LoVo (cell line): ENCODE measurements around the gene TMTC3.
A peak's percentile ranks its signal among the peaks of the same experiment; 100 is the strongest.
"Not testable (repeated sequence)": the region's sequence is repeated elsewhere in the genome, so short reads cannot be mapped to it uniquely, and the experiment has no call there.

Experiments used
- DNase-seq: peaks from one replicate; pipeline ENCODE4 v3.0.0-alpha.2; 2016; ENCODE audit warnings: low spot score

TMTC3 gene

DNA sequence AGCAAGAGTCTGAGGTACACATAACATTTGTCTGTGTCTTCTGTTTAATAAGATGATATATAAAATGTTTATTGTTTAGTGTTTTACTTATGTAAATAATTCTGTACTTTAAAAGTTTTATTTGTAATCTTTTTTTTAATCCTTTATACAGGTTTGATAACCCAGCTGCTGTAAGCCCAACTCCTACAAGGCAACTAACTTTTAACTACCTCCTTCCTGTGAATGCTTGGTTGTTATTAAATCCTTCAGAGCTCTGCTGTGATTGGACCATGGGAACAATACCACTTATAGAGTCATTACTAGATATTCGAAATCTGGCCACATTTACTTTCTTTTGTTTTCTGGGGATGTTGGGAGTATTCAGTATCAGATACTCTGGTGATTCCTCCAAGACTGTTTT, 24.1 kb downstream of the TMTC3 start:
- DNase-seq: no peak

DNA sequence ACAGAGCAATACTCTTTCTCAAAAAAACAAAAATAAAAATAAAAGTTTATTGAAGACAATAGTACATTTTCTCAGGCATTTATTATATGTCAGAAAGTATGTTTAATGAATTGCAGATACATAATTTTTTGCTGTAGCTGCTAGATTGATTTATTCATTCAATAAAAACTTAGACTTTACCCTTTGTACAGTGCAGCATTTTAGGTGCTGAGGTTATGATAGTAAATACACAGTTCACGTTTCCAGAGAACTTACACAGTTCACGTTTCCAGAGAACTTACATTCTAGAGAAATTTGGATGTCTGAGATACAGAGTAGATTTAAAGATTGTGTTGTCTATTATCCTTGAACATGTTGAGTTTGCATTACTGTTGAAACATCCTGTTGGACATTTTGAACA, 25.3 kb downstream of the TMTC3 start:
- DNase-seq: no peak

DNA sequence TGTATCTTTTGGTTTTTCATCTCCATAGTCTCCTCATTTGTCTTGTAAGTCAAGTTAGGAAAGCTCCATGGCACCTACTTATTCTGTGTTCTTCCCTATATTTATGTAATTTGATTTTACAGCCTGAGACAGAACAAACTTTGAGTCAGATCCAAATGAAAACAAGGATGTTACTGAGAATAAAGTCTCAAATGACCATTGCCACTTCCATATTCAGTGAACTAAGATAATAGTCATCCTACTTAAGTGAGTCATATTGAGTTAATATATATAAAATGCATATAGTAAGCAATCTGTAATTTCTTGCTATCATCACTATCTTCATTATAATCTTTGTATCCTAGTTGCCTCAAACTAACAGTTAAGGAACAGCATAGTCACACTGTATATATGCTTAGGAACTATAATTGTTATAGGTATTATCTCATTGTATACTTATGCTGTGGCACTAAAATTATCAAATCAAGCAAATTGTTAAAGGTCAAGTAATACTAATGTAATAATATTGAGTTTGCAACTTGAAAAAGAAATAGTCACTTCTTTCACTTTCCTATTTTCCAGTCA, 30.8 kb downstream of the TMTC3 start:
- DNase-seq: no peak

DNA sequence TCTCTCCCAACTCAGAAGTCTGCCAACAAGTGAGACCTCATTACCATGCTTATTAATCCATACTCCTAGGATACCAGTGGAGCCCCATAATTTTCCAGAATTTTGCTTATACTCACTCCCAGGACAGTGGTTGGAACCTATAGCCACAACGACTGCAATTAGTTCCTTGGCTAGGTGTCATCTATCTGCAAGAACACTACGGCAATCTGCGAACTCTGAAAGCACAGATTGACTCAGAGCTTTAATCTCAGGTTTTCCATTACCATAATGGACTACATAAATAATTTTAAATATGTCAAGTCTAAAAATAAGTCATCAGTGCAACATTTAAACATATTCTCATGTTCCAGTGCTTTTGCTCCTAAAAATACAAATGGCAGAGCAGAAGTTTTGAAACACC, 33.4 kb downstream of the TMTC3 start:
- no peak for DNase-seq

DNA sequence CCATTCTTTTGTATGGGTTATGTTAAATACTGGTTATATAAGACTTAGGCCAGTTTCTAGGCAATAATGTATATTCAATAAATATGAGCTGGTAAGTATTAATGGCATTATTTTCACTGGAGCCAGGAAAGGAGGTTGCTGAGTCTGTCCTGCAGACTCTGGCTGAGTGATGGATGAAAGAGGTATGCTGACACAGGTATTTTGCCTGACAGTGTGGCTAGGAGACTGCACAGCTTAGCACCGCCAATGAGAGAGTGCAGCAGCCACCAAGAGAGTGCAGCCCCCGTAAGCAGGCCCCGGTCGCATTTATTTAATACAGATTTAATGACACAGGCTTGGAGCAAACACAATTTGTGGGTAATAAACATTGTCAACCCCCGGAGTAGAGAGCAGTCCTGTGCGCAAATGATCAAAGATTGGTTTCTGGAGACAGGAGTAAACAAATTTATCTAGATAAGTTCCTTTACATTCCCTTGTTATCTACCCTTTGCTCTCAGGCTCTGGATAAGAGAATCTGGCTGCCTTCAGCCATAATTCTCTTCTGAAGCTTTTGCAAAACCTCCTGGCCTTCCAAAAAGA, 37.4 kb downstream of the TMTC3 start:
- DNase-seq: no peak

DNA sequence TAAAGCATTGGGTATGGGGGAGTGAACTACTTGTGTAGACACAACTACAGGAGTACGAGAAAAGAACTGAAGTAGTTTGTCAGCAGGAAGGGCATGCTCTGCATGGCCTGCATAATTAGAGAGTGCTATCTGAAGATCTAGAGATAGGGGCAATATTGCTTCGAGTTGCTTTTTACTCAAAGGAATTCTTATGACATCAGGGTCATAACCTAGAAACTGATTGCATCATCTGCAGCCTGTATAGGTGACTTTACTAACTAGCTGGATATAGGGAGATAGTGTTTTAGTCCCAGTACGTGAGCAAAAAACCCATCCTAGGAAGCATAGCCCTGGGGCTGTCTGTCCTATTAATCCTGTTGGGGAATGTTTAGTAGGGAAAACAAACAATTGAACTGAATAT, 39.8 kb downstream of the TMTC3 start:
- DNase-seq: peak; percentile 48

DNA sequence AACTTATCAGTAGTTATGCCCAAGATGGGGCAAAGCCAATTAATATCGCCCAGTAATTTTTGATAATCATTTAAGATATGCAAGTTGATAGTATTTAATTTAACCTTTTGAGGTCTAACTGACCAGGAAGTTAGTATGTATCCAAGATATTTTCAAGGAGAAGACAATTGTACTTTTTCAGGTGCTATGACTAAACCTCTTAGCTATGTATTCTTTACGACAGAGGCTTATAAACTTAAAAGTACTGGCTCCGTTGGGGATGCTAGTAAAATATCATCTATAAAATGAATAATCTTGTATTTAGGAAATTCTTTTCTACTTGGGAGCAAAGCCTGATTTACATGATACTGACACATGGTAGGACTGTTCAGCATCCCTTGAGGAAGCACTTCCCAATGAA, 40.3 kb downstream of the TMTC3 start:
- peak; percentile 47 for DNase-seq

DNA sequence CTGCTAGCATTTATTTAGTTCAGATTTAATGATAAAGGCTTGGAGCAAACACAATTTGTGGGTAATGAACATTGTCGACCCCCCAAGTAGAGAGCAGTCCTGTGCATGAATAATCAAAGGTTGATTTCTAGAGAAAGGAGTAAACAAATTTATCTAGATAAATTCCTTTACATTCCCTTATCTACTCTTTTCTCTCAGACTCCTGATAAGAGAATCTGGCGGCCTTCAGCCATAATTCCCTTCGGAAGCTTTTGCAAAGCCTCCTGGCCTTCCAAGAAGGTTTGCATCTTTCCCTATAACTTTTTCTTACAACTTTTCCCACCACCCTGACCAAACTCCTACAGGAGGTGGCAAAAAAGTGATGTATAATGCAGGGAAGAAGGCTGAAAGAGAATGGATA, 42.1 kb downstream of the TMTC3 start:
- no peak for DNase-seq

DNA sequence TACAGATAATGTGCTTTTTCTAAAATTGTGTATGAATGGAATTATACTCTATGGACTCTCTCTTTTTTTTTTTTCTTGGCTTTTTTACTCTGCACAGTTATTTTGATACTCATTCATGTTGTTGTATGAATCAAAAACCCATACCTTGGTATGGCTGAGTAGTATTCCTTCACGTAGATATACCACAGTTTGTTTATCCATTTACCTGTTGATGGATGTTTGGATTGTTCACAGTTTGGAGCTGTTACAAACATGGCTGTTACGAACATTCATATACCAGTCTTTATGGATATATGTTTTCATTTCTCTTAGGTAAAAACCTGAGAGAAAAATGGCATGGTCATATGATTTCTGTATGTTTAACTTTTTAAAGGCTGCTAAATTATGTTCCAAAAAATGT, 43.2 kb downstream of the TMTC3 start:
- no peak for DNase-seq

DNA sequence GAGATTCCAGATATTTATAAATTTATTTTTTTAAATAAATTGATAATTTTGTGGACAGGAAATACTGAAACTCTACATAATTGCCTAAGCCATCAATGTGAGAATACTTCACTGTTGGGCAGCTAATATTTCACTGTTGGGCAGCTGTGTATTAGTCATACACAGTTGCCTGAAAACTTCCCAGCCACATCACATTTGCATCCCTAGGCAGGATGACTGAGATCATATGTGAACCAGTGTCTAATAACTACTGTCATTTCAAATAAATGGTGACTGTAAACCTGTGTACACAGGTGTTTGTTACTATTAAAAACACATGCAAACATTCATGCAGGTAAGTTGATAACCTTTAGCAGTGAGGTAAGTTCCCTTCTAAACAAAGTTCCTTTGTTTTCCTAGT, 43.9 kb downstream of the TMTC3 start:
- DNase-seq: peak; percentile 38

DNA sequence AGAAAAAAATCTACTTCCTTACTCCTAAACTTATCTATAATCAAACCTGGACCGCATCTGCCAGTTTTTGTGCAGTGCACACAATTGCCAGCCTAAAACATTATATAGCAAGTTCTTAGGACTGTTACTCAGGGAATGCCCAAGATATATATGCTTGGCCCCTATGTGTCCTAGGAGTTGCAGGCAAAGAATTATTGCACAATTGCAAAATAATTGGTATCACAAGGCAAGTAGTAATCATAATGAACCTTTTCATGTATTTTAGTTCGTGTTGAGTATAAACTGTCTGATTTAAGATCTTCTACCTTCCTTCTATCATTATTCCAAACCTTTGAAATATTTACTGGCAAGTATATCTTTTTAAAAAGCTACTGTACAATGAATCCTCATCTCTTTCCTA, 45.5 kb downstream of the TMTC3 start:
- no peak for DNase-seq

DNA sequence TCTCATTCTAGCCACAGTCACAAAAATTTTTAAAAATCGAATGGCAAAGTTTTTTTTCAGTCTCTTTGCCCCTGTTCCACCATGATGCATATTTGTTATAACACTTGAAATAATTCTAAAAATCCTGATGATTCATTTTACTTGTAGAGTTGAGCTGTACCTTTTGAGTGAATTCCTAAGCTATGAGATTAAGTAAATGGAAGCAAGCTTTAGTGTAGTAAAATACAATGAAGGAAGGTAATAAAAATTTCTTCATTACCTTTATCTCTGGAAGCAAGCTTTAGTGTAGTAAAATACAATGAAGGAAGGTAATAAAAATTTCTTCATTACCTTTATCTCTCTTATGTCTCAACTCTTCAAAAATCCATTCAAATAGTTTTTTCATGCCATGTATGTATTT, 46.1 kb downstream of the TMTC3 start:
- peak; percentile 55 for DNase-seq

DNA sequence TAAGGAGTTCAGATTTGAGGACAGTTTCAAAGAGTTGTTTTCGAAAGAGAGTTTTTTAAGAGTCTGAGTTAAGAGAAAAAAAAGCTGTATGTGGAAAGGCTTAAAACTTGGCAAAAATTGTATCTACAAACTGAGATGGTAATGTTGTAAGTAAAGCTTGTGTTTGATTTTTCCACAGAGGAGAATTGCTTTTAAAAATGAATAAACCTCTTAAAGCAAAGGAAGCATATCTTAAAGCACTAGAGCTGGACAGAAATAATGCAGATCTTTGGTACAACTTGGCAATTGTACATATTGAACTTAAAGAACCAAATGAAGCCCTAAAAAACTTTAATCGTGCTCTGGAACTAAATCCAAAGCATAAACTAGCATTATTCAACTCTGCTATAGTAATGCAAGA, 50.3 kb downstream of the TMTC3 start:
- DNase-seq: no peak

DNA sequence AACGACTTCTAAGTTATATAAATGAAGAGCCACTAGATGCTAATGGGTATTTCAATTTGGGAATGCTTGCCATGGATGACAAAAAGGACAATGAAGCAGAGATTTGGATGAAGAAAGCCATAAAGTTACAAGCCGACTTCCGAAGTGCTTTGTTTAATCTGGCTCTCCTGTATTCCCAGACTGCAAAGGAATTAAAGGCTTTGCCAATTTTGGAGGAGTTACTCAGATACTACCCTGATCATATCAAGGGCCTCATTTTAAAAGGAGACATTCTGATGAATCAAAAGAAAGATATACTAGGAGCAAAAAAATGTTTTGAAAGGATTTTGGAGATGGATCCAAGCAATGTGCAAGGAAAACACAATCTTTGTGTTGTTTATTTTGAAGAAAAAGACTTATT, 52.8 kb downstream of the TMTC3 start:
- DNase-seq: no peak

DNA sequence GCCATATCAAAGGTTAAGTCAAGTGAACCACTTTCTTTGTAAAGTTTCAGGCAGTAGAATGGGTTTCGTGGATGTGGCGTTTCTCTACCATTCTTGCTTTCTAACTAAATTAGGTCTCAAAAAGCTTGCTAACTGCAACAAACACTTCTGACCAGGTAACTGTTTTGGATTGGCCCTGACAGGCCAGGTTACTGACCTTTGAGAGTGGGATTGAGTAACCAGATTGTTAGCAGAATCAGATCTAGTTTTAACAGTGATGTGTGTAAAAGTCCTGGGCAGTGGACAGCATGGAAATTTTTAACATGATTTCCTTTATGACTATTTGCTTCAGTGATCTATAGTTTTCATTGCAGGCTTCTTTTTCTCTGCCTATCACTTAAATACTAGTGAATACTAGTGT, 57.9 kb downstream of the TMTC3 start:
- DNase-seq: no peak

DNA sequence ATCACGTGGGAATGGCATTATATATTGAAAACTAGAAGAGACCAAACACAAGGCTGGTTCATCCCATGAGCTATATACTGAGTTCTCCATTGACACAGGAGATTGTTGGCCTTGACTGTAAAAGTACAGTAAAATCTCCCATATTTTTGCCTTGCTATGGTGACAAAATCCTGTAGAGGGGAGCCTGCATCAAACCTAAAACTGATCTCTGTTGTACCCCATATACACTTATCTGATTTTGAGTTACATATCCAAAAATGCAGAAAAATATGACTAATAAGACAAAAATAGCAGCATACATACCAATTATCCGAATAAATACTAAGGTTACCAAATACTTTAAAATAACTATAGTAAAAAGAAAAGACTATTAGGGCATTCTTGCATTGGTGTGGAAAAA, 60.4 kb downstream of the TMTC3 start:
- DNase-seq: no peak

DNA sequence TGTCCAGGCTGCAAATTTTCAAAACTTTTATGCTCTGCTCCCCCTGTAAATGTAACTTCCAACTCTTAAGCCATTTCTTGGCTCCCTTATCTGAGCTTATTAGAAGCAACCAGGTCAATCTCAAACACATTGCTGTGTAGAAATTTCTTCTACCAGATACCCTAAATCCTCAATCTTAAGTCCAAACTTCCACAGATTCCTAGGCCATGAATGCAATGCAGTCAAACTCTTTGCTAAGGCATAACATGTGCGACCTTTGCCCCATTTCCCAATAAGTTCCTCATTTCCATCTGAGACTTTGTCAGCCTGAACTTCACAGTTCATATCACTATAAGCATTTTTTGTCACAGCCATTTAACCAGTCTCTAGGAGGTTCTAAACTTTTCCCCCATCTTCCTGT, 64.5 kb downstream of the TMTC3 start:
- DNase-seq: no peak

DNA sequence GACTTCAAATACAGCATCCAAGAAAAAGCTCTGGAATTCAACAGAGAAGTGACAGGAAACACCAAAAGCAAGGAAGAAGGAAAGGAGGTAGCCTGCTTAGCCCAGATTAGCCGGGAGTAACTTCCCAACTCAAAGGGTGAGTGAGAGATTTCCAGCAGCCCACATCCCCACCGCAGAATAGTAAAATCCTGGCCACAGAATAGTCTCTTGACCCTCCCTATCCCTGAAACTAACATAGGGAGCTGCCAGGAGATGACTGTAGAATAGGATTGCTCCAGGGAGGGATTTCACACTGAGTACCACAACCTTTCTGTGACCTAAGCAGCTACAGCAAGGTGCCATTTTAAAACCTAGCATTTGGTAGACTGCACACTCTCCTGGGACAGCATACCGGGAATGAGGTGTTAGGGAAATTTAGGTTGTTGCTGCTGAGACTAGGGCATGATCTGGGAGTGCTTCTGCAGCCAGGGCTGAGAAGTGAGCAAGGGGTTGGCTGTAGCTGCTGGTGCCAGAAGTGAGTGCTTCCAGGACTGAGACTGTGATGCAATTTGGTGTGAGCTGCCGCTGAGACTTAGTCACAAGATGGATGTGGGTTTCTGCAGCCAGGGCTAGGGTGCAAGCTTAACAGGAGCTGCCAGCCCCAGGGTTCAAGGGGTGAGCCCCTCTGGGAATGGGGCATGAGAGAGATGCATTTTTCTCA, 66.0 kb downstream of the TMTC3 start:
- no peak for DNase-seq

DNA sequence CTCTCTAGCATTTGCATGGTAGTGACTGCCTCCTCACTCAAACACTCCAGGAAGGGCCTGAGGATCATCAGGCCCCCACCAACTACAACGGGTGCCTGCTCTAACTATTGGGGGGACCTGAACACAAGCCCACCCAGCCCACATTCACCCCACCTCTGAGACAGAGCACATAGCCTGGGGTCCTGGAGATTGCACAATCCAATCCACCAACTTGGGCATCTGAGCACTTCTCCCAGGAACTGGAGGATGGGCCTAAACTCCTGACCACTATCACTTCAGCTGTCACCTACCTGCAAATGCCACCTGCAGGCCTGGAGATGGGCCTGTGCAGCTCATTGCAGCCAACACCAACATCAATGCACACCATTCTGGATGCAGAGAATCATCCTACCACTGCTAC, 66.6 kb downstream of the TMTC3 start:
- no peak for DNase-seq

DNA sequence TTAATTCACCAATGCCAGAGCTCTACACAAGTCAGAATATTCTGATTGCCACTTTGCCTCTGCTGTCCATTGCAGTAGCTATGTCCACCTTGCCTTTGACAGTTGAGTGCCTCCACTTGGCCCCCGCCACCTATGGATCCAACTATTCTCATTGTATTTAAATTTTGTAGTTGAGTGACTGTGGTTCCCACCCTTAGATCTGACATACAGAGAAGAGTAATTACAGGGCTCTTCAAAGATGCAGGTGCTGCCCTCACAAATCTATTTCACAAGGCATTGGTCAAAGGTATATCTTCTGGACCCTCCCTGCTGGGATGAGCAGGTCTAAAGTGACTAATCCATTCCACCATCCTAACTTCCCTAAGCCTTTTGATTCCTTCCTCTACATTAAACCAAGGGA, 68.2 kb downstream of the TMTC3 start:
- DNase-seq: not testable (repeated sequence)

DNA sequence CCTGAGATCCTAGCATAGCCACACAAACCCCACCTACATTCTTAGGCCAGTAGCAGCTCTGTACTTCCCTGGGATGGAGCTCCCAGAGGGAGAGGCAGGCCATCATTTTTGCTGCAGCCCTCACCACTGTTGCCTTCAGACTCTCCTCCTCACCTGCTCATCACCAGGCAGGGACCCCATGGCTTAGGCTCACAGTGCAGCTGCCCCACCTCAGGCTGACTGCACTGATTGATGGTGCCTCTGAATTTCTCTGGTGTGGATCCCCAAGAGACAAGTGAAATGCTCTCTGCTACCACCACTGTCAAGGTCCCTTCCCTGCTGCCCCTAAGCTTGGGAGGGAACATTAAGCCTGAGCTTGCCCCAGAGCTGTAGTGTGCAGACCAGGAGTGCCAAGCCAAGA, 76.2 kb downstream of the TMTC3 start:
- no peak for DNase-seq

DNA sequence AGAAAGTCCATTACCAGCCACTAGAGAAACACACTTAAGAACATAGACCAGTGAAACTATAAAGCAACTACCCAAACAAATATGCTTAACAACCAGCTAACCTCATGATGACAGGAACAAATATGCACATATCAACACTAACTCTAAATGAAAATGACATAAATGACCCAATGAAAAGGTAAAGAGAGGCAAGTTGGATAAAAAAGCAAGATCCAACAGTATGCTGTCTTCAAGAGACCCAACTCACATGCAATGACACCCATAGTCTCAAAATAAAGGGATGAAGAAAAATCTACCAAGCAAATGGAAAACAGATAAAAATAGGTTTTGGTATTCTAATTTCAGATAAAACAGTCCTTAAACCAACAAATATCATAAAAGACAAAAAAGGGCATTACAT, 77.8 kb downstream of the TMTC3 start:
- no peak for DNase-seq

DNA sequence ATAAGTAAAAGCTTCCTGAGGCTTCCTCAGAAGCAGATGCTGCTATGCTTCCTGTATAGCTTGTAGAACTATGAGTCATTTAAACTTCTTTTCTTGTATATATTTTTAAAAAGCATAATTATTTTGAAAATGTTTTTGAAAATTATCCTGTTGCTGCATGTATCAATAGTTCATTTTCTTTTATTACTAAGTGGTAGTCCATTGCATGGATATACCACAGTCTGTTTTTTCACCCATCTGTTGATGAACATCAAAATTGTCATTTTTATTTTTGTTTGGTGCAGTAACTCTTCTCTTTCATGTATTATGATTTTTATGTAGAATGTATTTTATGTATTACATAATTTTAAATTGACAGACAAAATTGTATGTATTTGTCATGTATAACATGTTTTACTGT, 81.4 kb downstream of the TMTC3 start:
- no peak for DNase-seq

DNA sequence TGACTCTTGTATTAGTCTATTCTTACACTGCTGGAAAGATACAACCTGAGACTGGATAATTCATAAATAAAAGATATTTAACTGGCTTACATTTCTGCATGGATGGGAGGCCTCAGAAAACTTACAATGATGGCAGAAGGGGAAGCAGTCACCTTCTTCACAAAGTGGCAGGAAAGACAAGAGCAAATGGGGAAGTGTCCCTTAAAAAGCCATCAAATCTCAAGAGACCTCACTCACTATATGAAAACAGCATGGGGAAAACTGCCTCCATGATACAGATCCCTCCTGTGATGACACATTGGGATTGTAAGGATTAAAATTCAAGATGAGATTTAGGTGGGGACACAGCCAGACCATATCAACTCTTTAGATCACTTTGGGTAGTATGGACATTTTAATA, 83.7 kb downstream of the TMTC3 start:
- DNase-seq: no peak
